GM13976 (cell line): ENCODE data around the gene MAD1L1.

Experiments used
- DNase-seq: peaks from one replicate; pipeline ENCODE4 v3.0.0; 2012; ENCODE audit warnings: low spot score
- in situ Hi-C: fragments of 300-500 bp; cut with MboI; formaldehyde crosslinking; loops from one replicate; pipeline ENCODE4 v1.12.0; 2022; ENCODE audit warnings: low sequenced_read_pairs, mixed read lengths, inconsistent platforms; ENCODE audit not compliant: unreplicated experiment
- TF ChIP-seq, protein P1 (sequence below): IDR thresholded peaks from 2 replicates; pipeline ENCODE4 v1.5.1; 2012; ENCODE audit warnings: borderline replicate concordance, mild to moderate bottlenecking; ENCODE audit not compliant: insufficient read depth; ENCODE audit errors: extremely low read depth, missing control alignments, control extremely low read depth

Gene MAD1L1

DNA sequence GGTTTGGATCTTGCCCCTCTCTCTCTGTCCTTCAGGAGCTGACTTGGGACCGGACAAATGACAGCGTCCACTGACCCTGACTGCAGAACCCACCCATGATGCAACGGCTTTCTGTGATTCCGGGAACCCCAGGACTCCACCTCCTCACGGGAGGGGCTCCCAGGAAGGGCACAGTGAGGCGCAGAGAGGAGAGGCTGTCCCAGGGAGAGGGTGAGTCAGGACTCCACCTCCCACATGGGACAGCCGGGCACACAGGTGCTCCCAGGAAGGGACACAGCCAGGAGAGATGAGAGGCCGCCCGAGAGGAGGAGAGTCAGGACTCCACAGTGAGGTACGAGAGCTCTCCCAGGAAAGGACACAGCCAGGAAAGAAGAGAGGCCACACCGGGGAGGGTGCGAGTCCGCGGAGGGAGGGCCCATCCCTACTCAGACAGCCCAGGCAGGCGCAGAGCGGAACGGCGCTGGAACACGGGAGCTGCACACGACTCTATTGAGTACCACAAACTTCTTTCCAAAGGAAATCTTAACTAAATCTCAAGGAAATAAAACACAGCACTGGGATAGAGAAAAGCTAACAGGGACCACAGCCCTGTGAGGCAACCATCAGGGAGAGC, 162.5 kb downstream of the MAD1L1 start:
- DNase-seq = no peak
- in situ Hi-C loops = no loop called here

GRCh38 chr7:2069472-2069860, 163.3 kb downstream of the MAD1L1 start:
- in situ Hi-C loops = no loop called here
- no peak for DNase-seq
- TF ChIP-seq, protein P1, sequence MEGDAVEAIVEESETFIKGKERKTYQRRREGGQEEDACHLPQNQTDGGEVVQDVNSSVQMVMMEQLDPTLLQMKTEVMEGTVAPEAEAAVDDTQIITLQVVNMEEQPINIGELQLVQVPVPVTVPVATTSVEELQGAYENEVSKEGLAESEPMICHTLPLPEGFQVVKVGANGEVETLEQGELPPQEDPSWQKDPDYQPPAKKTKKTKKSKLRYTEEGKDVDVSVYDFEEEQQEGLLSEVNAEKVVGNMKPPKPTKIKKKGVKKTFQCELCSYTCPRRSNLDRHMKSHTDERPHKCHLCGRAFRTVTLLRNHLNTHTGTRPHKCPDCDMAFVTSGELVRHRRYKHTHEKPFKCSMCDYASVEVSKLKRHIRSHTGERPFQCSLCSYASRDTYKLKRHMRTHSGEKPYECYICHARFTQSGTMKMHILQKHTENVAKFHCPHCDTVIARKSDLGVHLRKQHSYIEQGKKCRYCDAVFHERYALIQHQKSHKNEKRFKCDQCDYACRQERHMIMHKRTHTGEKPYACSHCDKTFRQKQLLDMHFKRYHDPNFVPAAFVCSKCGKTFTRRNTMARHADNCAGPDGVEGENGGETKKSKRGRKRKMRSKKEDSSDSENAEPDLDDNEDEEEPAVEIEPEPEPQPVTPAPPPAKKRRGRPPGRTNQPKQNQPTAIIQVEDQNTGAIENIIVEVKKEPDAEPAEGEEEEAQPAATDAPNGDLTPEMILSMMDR = no peak

More for the DNA sequence above, 162.5 kb downstream of the MAD1L1 start:
- TF ChIP-seq, protein P1 = no peak

GRCh38 chr7:2068693-2069471, 163.9 kb downstream of the MAD1L1 start:
- no peak for DNase-seq
- in situ Hi-C loops = no loop called here
- TF ChIP-seq, protein P1 = no peak

DNA sequence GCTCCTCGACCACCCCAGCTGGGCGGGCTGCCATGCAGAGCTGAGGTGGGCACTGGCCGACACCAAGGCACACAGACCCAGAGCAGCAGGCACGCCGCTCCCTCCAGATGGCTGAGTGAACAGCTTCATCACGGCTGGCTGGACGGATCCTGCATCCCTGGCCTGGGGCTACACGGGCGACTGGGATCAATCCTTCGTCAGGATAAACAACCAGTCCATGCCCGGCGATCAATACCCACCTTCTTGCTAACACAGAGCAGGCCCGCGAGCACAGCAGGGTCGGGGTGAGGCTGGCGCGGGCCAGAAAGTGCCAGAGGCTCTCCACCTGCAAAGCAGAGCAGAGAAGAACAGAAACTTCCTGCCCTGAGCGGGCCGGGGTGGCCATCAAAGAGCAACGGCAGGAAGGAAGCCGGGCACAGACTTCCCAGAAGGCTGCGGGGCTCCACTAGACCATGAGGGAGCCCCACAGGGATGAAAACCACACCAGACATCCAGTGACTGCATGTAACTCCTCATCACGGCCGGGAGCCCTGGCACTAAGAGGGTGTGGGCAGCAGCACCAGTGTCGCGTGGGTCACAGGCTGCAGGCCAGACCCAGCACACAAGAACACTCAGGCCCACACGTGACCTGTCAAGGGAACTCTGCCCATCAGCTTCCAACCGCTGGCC, 166.4 kb downstream of the MAD1L1 start:
- no peak for DNase-seq
- TF ChIP-seq, protein P1 = no peak
- in situ Hi-C loops = no loop called here

DNA sequence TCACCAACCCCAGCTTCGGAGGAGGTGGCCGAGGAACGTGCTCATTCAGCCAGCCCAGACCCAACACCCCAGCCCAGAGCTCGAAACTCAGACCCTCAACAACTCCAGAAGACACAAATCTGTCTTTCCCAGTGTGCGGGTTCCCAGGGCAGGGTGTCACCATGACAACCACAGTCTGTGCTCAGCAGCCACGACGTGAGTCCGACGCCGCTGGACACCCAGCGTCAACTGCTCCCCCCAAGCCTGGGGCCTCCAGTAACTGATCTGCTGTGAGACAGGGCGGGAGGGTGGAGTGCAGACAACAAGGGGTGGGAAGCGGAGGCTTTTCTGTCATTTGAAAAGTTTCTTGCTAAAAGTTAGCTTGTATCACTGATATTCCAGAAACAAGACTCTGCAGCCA, 167.2 kb downstream of the MAD1L1 start:
- in situ Hi-C loops = no loop called here
- TF ChIP-seq, protein P1 = no peak
- no peak for DNase-seq

- in situ Hi-C loops = no loop called here
- DNase-seq = no peak
- TF ChIP-seq, protein P1 = no peak
Measured at GRCh38 chr7:2063563-2064260, 169.0 kb downstream of the MAD1L1 start.
